NCI-H345 treated with DMSO at 0.1 percent for 48 hours (cell line): ENCODE results near the gene SHISA8.
"Not testable (repeated sequence)": the region's sequence is repeated elsewhere in the genome, so short reads cannot be mapped to it uniquely, and the experiment has no call there.

Source experiments
- DNase-seq: peaks from one replicate; lab custom pipeline; 2025; ENCODE audit not compliant: unreplicated experiment; lab: John Stamatoyannopoulos, UW

The SHISA8 gene

DNA sequence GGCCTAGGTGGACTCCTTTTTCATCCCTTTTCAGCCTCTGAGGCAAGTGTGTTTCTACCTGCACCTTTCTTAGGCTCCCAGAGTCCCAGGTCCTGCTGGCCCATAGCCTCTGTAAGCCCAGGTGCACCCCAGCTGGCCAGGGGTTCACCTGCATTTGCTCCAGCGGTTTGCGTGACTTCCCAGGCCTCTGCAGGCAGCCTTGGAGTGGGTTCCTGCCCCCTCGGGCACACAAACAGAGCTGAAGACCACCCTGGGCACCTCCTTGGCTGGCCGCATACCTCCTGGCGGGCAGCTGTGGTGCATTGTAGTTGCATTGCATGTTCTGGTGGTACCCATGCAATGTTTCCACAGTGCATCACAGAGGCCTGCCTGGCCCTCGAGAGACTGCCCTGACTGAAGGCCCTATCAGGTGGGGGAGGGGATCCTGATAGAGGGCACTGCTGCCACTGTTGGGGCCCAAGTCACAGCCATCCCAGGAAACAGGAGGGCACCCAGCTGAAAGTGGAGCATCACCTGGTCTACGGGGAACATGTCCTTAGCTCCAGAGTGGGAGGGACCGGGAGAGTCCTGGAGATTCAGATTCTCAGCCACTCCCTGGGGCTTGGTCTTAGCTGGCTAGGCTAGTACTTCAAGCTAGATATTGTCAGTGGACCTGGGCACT lies 14.1 kb downstream of the SHISA8 start:
- no peak for DNase-seq

DNA sequence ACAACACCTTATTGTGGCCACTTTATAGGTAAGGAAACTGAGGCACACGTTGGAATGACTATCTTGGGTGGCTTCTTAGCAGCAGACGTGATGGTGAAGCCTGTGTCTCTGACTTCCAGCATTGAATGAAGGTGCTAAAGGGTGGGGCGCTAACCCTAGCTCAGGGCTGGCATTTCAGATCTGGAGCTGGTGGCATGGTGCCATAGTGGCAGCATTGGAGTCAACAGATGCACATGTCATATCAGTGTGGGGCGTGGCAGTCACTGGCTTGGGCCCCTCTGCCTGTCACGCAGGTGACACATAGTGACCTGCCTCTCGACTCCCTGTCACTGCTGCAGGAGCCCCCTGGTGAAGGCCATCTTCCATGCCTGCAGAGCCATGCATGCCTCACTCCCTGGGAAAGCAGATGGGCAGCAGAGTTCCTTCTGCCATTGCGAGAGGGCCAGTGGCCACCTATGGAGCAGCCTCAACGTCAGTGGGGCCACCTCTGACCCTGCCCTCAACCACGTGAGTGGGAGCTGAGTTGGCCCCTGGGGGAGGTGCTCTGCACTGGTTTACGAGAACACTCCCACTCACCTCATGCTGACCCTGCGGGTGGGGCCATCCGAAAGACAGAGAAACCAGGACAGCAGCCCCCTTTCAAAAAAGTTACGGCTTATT lies 14.8 kb downstream of the SHISA8 start:
- DNase-seq: no peak

DNA sequence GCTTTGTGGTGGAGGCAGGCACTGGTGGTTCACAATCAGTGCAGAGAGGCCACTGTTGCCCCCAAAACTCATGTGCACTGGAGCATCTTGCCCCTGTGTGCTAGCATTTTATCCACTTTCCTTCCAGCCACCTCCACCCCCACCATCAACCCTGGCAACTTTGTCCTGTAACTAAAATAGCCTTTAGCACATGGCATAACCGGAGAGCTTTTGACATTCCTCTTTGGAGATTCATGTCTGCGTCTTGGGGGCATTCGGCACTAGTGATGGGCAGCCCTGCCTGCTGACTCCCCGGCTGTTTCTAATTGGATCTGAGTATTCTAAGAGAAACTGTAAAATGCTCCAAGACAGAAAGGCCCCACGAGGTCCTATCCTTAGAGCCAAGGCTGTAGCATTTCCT lies 15.8 kb downstream of the SHISA8 start:
- DNase-seq: no peak

DNA sequence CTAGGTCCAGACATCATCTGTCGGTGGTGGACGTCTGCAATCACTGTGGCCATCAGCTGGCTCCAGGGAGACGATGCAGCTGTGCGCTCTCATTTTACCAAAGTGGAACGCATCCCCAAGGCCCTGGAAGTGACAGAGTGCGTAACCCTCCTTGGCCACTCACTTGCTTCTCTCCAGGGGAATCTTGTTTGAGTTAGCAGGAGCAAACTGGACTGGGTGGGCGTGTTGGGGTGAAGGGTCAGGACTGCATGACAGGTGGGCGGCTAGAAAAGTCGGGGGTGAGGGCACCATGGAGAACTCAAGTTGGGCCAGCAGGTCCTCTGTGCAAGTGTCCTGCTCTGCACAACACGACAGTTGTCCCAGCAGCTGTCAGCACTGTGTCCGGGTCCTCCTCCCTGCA lies 16.2 kb downstream of the SHISA8 start:
- DNase-seq: no peak

DNA sequence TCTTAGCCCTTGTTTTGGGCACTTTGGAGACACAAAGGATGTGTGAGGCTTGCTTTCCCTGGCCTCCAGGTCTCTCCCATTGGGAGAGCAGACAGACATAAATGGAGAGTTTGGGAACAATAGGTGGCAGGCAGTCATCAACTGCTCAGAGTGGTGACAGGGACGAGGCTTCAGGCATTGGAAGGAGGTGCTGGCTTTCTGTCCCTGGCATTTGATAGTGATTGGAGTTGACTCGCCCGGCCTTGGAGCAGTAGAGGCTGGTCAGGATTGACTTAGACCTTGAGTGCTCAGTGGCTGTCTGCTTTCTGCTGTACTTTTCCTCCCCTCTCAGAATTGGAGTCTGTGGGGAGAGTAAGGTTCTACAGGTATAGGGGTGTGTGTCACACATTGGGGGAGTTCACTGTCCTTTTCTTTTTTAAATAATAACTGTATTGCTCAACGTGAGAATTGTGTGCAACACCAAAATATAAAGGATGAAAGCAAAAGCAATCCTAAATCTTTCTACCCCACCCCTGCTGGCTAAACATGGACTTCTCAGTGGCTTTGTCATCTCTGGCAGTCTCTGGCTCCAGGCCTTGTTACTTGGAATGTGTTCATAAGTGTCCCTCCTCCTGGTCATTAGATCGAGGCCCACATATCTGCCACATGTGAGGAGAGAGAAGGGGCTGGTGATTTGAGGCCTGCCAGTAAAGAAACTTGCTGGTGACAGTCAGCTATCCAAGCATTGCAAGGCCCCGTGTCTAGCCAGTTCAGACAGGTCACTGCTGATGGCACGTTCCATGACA lies 21.1 kb downstream of the SHISA8 start:
- no peak for DNase-seq

DNA sequence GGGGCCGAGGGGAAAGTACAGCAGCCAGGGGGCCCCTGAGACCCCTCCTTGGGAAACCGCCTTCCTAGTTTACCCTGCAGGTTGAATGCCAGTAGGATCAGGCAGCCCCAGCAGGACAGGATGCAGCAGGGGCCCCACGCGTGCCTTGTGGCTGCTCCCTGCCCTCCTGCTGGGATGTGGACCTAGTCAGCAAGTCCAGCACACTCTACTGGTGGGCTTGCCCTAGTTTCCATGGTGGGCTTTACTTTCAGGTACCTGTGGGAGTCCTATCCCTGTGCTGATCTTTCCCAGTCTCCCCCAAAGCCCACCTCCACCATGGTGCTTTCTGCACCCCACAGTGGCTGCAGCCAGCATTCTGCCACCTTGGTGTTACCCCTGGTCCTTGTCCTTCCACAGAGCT lies 22.2 kb downstream of the SHISA8 start:
- DNase-seq: no peak

DNA sequence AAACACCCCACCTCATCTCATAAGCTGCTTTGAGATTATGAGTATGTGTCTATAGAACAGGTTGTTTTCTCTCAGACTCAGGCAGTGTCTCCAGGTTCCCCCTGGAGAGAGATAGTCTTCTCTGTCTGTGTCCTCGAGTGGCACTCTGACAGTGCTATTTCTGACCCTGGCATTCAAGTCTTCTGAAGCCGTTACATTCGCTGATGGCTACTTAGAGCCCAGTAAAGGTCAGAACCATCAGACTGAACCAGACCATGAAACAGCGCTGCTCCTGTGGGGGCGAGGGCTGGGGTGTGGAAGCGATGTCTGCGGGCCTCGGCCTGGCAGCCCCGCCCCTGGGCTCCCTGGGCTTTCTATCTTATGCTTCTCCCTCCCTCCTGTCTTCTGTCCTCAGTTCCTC lies 23.5 kb downstream of the SHISA8 start:
- DNase-seq: no peak

DNA sequence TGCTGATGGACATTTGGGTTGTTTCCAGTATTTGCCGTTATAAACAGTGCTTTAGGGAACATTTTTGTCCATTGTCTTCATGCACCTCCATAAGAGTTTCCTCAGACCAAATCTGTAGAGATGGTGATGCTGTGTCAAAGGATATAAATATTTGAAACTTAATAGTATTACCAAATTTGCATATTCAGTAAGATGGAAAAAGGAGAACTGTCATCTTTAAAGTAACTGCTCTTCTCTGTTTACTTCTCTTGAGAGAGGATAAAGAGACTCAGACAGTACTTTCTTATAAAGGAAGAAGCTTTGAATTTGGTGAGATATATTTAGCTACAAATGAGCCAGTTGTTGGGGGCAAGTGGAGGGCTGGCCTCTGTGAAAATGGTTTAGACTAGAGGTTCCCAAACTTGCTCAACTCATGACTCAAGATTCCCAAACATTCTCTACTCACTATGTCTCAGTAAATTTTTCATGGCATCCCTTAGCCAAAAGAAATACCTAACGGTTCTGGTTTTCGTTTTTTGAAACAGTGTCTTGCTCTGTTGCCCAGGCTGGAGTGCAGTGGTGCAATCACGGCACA lies 26.2 kb downstream of the SHISA8 start:
- no peak for DNase-seq

DNA sequence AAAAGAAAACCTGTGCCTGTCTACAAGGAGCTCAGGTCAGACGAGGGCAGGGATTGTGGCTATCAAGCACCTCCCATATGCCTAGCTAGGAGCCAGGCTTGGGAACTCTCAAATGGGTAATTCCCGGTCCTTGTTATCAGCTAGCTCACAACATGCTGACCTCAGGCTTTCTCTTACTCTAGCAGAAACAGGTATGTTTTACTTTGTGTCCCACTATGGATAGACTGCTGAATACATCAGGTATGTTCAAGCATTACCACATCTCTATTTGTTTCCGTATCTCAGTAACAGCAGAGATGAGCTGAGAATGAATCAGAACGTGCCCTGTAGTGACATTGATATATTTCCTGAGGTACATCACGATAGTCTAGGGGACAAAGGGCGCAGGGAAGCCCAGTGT lies 29.4 kb downstream of the SHISA8 start:
- DNase-seq: no peak

DNA sequence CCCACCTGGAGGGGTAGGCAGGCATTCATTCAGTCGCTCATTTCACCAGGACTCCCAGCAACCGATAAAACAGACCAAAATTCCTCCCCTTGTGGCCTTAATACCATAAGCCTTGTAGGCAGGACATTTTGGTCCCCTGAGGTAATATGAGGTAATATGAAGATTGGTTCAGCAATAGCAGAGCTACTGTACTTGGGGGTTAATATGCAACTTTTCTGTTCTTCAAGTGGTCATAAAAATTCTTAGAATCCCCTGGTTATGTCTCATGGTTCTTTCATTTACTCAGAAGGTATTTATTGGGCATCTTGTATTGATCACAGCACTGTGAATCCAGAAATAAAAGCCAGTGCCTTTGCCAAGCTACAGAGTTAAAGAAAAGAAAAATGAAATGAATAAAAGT lies 29.8 kb downstream of the SHISA8 start:
- DNase-seq: no peak

DNA sequence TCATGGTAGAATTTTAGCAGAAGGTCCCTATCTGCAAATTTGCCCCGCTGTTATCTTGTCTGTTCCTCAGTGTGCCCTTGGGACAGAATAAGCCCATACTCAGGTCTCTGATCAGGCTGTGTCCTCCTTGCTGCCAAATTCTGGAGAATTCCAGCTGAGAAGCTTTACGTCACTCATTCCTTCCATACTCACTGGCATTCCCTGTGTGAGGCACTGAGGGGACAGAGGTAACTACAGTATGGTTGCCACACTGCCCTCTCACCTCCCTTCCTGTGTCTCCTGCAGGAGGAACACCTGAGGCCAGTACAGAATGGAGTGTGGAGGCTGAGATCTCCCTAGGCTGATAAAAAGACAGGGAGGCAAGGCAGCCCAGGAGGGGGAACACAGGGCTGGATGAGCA lies 31.5 kb downstream of the SHISA8 start:
- DNase-seq: no peak

DNA sequence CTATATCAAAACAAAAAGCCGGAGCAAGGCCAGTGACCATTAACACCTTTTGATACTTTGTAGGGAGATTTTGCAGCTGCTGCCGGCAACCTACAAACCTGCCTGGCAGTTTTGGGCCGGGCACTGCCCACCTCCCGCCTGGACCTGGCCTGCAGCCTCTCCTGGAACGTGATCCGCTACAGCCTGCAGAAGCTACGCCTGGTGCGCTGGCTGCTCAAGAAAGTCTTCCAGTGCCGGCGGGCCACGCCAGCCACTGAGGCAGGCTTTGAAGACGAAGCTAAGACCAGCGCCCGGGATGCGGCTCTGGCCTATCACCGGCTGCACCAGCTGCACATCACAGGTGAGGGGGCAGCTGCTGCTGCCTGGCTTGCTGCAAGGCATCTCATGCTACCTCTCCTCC lies 34.2 kb downstream of the SHISA8 start:
- DNase-seq: no peak

DNA sequence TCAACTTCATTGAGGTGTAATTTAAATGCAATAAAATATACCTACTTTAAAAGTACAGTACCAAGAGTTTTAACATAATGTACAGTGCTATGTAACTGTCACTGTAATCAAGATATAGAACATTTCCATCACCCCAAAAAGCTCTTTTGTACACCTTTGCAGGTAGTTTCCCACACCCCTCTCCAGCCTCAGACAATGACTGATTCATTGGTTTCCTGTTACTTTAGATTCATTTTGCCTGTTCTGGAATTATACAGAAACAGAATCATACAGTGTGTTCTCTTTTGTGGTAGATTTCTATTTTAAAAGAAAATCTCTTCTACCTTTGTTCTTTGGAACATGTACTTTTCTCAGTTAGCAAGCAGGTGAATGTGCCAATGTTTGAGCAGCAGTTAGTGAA lies 38.2 kb downstream of the SHISA8 start:
- DNase-seq: no peak

DNA sequence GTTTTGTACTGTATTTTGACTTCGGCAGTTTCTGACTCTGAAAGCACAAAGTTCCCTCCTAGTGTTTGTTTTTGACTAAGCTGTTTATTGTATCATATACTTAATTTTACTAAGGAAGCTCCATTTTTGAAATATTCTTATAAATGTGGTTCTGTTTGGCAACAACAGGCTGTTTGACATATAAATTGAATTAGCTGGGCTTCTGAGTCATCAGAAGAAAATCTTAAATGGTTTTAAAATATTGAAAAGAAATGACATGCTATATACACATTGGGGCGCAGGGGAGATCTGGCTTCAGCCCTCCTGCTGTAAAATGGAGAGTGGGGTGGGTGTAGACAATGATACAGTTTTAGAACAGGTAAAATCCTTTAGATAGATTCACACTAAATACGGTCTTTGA lies 38.6 kb downstream of the SHISA8 start:
- no peak for DNase-seq

DNA sequence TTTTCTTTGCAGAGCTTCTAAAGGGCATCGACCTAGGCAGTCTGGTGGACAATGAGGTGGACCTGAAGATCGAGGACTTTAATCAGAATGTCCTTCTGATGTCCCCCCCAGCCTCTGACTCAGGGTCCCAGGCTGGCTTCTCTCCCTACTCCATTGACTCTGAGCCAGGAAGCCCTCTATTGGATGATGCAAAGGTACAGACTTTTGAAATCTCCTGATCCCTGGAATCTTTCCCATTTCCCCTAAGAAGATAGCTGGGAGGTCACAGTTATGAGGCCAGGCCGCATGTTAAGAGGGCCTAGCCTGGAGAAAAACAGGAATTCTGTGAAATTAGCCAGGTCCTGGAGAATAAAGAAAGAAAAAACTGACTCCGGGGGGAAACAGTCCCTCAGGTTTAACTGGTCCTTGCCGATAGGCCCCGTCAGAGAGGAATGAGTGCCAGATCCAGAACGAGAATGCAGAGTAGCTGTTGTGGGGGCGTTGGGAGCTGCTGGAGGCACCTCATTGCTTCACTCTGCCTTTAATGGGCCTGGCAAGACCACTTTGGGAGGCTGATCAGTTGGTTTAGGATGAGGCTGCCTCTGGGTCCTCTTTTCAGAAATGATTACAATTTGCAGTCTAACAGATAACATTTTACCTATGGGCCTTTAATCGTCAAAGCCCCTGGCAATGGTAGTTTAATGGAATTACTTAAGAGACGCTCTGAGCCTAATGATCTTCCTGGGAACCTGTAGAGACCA lies 39.2 kb downstream of the SHISA8 start:
- no peak for DNase-seq

DNA sequence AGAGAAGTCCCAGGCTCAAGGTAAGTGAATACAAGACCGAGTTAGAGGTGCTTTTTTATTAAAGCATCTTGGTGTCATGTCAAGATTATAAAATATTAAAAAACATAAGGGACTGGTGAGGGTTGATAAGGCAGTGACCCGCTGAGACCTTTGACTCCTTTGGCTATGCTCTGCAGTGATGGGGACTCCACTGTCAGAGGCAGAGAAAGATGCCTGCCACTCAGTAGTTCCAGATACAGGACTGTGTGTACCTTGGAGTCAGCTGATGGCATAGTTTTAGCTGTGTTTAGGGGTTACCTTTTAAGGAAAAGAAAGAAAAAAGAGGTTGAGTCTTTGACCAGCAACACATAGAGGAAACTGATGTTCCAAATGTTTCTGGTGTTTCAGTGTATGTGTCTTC lies 40.8 kb downstream of the SHISA8 start:
- DNase-seq: no peak

DNA sequence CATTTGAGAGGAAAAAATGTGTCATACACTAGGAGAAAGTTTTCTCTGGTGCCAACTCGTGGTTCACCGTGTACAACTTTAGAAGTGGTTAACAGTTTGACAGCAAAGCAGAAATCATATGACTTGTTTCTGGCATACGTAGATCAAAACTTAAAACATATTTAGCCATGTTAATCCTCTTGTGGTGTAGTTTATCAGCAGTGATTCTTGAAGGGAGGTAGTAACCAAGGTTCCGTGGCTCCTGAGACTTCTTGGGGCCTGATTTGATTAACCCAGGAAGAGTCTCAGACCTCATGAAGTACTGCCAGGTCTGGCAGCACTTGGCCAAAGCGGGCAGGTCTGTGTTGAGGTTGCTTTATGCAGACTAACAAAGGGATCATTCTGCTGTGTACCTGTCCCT lies 41.5 kb downstream of the SHISA8 start:
- DNase-seq: no peak

DNA sequence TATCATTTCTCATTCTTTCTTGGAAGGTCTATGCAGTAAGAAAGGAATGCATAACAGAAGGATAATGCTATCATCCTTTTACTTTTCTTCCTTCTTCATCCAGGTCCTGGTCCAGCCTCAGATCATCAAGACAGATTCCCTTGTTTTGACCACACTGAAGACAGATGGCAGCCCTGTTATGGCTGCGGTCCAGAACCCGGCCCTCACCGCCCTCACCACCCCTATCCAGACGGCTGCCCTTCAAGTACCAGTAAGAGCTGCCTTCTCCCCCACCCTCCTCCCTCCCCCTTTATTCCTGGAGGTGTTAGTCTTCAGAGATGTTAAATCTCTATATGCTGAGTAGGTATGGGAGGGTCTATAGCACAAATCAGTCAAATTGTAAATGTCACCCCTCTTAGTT lies 44.1 kb downstream of the SHISA8 start:
- DNase-seq: no peak

DNA sequence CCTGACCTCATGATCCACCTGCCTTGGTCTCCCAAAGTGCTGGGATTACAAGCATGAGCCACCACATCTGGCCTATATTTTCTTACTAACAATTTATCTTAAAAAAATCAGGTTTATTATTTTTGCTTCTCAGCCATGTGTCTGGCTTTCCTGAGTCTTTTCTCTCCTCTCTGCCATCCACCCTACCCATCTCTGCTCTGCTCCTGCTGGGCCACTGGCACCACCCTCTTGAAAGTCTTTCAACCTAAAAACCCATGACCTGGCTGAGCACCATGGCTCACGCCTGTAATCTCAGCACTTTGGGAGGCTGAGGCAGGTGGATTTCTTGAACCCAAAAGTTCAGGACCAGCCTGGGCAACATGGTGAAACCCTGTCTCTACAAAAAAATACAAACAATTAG lies 44.8 kb downstream of the SHISA8 start:
- not testable (repeated sequence) for DNase-seq

DNA sequence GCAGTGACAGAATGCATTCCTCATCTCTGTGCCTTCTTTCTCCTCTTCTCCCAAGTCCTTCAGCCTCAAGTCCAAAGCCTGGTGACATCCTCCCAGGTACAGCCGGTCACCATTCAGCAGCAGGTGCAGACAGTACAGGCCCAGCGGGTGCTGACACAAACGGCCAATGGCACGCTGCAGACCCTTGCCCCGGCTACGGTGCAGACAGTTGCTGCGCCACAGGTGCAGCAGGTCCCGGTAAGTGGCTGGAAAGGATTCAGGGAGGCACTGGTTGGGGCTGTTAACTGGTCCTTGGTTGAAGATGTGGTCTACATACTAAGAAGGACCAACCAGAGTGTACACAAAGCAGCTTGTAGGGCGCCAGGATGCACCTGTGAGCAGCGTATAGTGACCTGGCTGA lies 46.3 kb downstream of the SHISA8 start:
- DNase-seq: no peak

DNA sequence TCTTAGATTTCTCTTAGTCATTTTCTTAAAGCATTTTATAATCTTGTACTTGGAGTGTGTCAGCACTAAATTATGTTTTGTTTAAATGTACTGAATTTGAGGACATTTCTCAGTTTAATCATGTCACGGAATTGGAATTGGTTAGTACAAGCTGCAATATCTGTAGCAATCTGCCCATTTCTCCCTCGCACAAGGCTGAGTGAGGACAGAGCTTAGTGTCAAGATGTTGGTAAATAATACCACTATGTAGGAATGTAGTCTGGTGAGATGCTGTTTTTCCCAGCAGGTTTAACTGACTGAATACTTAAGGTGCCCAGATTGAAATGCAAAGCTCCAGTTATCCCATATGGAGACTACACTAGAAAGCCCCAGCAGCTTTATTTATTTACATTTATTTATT lies 51.4 kb downstream of the SHISA8 start:
- no peak for DNase-seq
